NCI-H187 treated with DMSO at 0.1 percent for 48 hours (cell line): ENCODE measurements around the gene ZNF8.
"Not testable (repeated sequence)": the region's sequence is repeated elsewhere in the genome, so short reads cannot be mapped to it uniquely, and the experiment has no call there.

Experiments
- DNase-seq: peaks from one replicate; lab custom pipeline; 2025; lab: John Stamatoyannopoulos, UW

ZNF8 gene

GRCh38 chr19:58296104-58296503 lies 17.3 kb downstream of the ZNF8 start:
- no peak for DNase-seq

GRCh38 chr19:58300620-58301019 lies 21.9 kb downstream of the ZNF8 start:
- no peak for DNase-seq

- DNase-seq: no peak
Observed at GRCh38 chr19:58304255-58304654, 25.5 kb downstream of the ZNF8 start.

- no peak for DNase-seq
Observed at GRCh38 chr19:58304748-58305064, 26.0 kb downstream of the ZNF8 start.

GRCh38 chr19:58305065-58305931 lies 26.5 kb downstream of the ZNF8 start, which contains the start of gene ERVK3-1:
Gene ERVK3-1 (plus strand): TSS chr19:58305377. CDS start chr19:58312169, 6,792 bp downstream.
- peak; percentile 88 for DNase-seq

GRCh38 chr19:58305932-58306323 lies 27.2 kb downstream of the ZNF8 start:
- DNase-seq: no peak

- DNase-seq: no peak
Observed at GRCh38 chr19:58307736-58308135, 29.0 kb downstream of the ZNF8 start.

- DNase-seq: not testable (repeated sequence)
Observed at GRCh38 chr19:58310685-58311084, 31.9 kb downstream of the ZNF8 start.

GRCh38 chr19:58311345-58311865 lies 32.6 kb downstream of the ZNF8 start:
- no peak for DNase-seq

GRCh38 chr19:58315580-58315979 lies 36.8 kb downstream of the ZNF8 start:
- no peak for DNase-seq

- DNase-seq: no peak
Observed at GRCh38 chr19:58317476-58318072, 38.8 kb downstream of the ZNF8 start.

- no peak for DNase-seq
Observed at GRCh38 chr19:58318297-58318696, 39.5 kb downstream of the ZNF8 start.

- no peak for DNase-seq
Observed at GRCh38 chr19:58319241-58319640, 40.5 kb downstream of the ZNF8 start.

- DNase-seq: no peak
Observed at GRCh38 chr19:58325311-58326022, 46.7 kb downstream of the ZNF8 start.

GRCh38 chr19:58326501-58326913 lies 47.8 kb downstream of the ZNF8 start:
- DNase-seq: no peak

- peak; percentile 93 for DNase-seq
Observed at GRCh38 chr19:58326914-58327726, 48.4 kb downstream of the ZNF8 start, which contains the start of gene ZSCAN22. Gene ZSCAN22 (plus strand): TSS chr19:58326994. CDS start chr19:58334803, 7,809 bp downstream.

GRCh38 chr19:58328999-58329398 lies 50.2 kb downstream of the ZNF8 start:
- DNase-seq: no peak

GRCh38 chr19:58330458-58330857 lies 51.7 kb downstream of the ZNF8 start:
- no peak for DNase-seq

- DNase-seq: no peak
Observed at GRCh38 chr19:58332697-58333096, 53.9 kb downstream of the ZNF8 start.

GRCh38 chr19:58334691-58335249 lies 56.0 kb downstream of the ZNF8 start:
- DNase-seq: no peak

- DNase-seq: no peak
Observed at GRCh38 chr19:58335630-58336029, 56.9 kb downstream of the ZNF8 start.
